NCI-H748 (cell line): Measurements from ENCODE around the gene XPO4.
"Not testable (repeated sequence)": the region's sequence is repeated elsewhere in the genome, so short reads cannot be mapped to it uniquely, and the experiment has no call there.

Experiments used
- DNase-seq: peaks from one replicate; lab custom pipeline; 2025; ENCODE audit not compliant: unreplicated experiment; lab: John Stamatoyannopoulos, UW

XPO4 gene

GRCh38 chr13:20789665-20790064, 112.9 kb downstream of the XPO4 start:
- DNase-seq, result no peak

GRCh38 chr13:20788312-20788711, 114.2 kb downstream of the XPO4 start:
- DNase-seq, result no peak

- DNase-seq, result no peak
Observed at GRCh38 chr13:20787180-20787579, 115.4 kb downstream of the XPO4 start.

- DNase-seq, result no peak
Observed at GRCh38 chr13:20782116-20782708, 120.3 kb downstream of the XPO4 start.

GRCh38 chr13:20780317-20780716, 122.2 kb downstream of the XPO4 start:
- DNase-seq, result no peak

- DNase-seq, result no peak
Observed at GRCh38 chr13:20779405-20779804, 123.1 kb downstream of the XPO4 start.

GRCh38 chr13:20778311-20778710, 124.2 kb downstream of the XPO4 start:
- DNase-seq, result no peak

GRCh38 chr13:20776751-20777150, 125.8 kb downstream of the XPO4 start:
- DNase-seq, result no peak

- DNase-seq, result no peak
Observed at GRCh38 chr13:20775961-20776360, 126.6 kb downstream of the XPO4 start.

GRCh38 chr13:20774746-20775145, 127.8 kb downstream of the XPO4 start:
- DNase-seq, result no peak

- peak; percentile 97 for DNase-seq
Observed at GRCh38 chr13:20773194-20774080, 129.1 kb downstream of the XPO4 start, which contains the start of gene EEF1AKMT1. Gene EEF1AKMT1, minus strand, starts transcription at chr13:20773961. Its CDS starts 16,363 bp downstream, at chr13:20757598.

- DNase-seq, result no peak
Observed at GRCh38 chr13:20772401-20773131, 130.0 kb downstream of the XPO4 start.

GRCh38 chr13:20769834-20770233, 132.7 kb downstream of the XPO4 start:
- no peak for DNase-seq

GRCh38 chr13:20769091-20769490, 133.5 kb downstream of the XPO4 start:
- no peak for DNase-seq

- DNase-seq, result no peak
Observed at GRCh38 chr13:20767309-20767943, 135.1 kb downstream of the XPO4 start.

GRCh38 chr13:20760872-20761271, 141.7 kb downstream of the XPO4 start:
- DNase-seq, result no peak

GRCh38 chr13:20754009-20754408, 148.5 kb downstream of the XPO4 start:
- DNase-seq, result no peak

- no peak for DNase-seq
Observed at GRCh38 chr13:20749377-20749776, 153.2 kb downstream of the XPO4 start.

GRCh38 chr13:20743830-20744404, 158.6 kb downstream of the XPO4 start:
- not testable (repeated sequence) for DNase-seq

GRCh38 chr13:20740021-20740420, 162.5 kb downstream of the XPO4 start:
- DNase-seq, result no peak

GRCh38 chr13:20738616-20739015, 163.9 kb downstream of the XPO4 start:
- no peak for DNase-seq
